Thoracic aorta endothelial cell (primary cell): ENCODE results near the gene CBLB. TPM values are rescaled to one million over a fixed set of nuclear protein-coding genes. Genes with fewer than 3 reads are reported as not detected.

Experiments
- total RNA-seq: library from RNA; depleted of rRNA; stranded (reverse); fragments of >200 nt; gene quantifications from 2 replicates; pipeline ENCODE4 v1.2.3, GENCODE V29; 2012

CBLB gene
- 31.0 and 31.2 TPM in 2 replicates for total RNA-seq

DNA sequence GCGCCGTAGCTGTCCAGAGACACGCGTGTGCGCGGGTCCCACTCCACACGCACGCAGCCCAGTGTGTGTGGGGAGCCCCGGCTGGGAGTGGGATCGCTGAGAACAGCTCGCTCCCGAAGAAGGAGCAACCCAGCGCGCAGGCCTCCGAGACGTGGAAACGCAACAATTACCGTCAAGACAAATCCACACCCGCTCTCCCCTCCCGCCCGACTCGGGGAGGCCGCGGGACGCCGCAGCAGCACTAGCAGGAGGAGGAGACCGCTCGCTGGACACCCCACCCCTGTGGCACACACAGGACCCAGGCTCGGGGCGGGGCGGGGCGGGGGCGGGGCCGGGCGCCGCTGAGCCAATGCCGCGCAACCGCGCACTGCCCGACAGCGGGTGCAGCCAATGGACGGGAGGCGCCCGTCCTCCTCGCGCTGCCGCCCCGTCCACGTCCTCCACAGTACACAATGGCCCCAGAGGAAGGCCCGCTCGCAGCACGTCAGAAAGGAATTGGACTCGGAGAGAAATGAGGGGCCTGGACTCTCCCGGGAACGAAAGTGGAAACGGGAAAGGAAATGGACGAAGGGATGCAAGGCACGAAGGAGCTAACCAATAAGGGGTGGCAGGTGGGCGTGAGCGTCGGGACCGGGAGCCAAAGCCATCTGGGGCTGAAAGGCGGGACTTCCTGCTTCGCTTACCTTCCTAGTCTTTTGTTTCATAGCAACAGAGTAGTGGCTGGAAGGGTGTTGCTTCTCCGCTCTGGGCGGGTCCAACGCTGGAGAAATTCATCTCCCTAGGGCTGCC is at the start of gene CBLB:
Gene CBLB (minus strand): TSS at position 271 of the 789 bp plus-strand sequence. CDS start 1,435 bp downstream, outside the sequence.

